ENCODE measurements around the gene ODF2. TPM values are rescaled to one million over a fixed set of nuclear protein-coding genes. Genes with fewer than 3 reads are reported as not detected.
A peak's percentile ranks its signal among the peaks of the same experiment; 100 is the strongest.

Gene ODF2
- total and polyA plus RNA-seq, 2 of the 13 experiments (the other 11 are each of a cell fraction or from before 2014, with no cell fraction given), result 9.8 to 31.3 TPM

DNA sequence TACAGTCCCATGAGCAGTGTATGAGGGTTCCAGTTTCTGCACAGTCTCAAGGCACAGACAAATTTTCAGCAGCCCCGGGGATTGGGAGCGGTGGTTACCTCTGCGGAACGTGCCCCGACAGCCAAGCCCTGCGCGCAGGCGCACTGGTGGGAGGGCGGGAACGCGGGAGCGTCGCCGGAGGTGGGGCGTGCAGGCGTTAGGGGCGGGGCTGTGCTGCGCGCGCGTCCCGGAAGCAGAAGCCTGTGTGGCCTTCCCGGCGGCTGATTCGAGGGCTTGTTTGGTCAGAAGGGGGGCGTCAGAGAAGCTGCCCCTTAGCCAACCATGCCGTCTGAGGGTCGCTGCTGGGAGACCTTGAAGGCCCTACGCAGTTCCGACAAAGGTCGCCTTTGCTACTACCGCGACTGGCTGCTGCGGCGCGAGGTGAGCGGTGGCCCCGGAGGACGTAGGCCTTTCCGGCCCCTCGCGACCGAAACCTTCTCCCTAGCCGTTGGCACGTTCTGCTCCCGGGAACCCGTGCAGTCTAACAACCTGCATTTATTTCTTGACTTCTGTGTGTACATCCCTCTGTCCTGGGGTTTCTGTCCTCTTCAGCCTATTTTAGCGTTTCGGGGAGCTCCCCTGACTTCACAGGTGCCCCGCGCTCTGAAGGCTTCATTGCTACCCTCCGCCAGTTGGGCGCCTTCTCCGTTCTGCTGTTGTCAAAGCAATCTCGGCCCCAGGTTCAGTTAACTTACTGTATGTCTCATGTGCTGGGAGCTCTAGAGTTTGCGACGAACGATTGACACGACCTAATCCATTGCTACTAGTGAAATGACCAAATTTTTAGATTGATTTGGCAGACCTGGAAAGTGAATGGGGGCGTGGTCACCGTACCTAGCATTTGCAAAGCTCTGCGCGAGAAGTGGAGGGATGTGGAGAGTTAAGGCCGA, 48.9 kb downstream of the ODF2 start, which contains the start of gene GLE1 (continued):
- TF ChIP-seq REXO4 (CRISPR knock-in tag; IDR thresholded peaks at IDR 0.05; ENCODE audit: borderline replicate concordance) (0 out of 2 replicates have a peak, but pooled peaks have one; percentile 42), IKZF4 (CRISPR knock-in tag; IDR thresholded peaks at IDR 0.05; ENCODE audit: borderline replicate concordance, low read depth, not compliant biosample characterization) (no peak), POLR2AphosphoS2 (IDR thresholded peaks at IDR 0.05; ENCODE audit: low read depth, low read length) (no peak), CCDC6 (CRISPR knock-in tag; IDR thresholded peaks at IDR 0.05) (peak; percentile 56; the same call in 1 of the 2 replicates), ZSCAN31 (CRISPR knock-in tag; IDR thresholded peaks at IDR 0.05; ENCODE audit: low read depth) (peak; percentile 93; the same call in 1 of the 2 replicates), KMT2A (CRISPR knock-in tag; IDR thresholded peaks at IDR 0.05) (peak; percentile 84), GLI4 (CRISPR knock-in tag; IDR thresholded peaks at IDR 0.05; ENCODE audit: borderline replicate concordance) (peak; percentile 29; the same call in 1 of the 2 replicates), FOXC1 (CRISPR knock-in tag; IDR thresholded peaks at IDR 0.05; ENCODE audit: borderline replicate concordance) (peak; percentile 83; the same call in 1 of the 2 replicates), ZNF737 (CRISPR knock-in tag; IDR thresholded peaks at IDR 0.05; ENCODE audit: borderline replicate concordance) (no peak), ATF5 (CRISPR knock-in tag; IDR thresholded peaks at IDR 0.05; ENCODE audit: low read depth) (no peak), ZEB1 (IDR thresholded peaks at IDR 0.05; ENCODE audit: insufficient replicate concordance, low read depth) (no peak), ZNF460 (CRISPR knock-in tag; IDR thresholded peaks at IDR 0.05; ENCODE audit: borderline replicate concordance) (no peak), SOX13 (IDR thresholded peaks at IDR 0.05) (no peak; the same call in 1 of the 2 replicates), SOX13 (CRISPR knock-in tag; conservative IDR thresholded peaks at IDR 0.05 in 1 of 2, IDR thresholded peaks at IDR 0.05 in 1 of 2) (peak in 1 of 2 experiments; percentile 42; a peak in 2 of 4 replicates), ZNF562 (CRISPR knock-in tag; IDR thresholded peaks at IDR 0.05; ENCODE audit: borderline replicate concordance) (no peak), POLR2A (IDR thresholded peaks at IDR 0.05; ENCODE audit: insufficient read depth in 1 of 2, low read depth in 2 of 2, low read length in 2 of 2) (peak; percentile 72 to 94), RXRB (CRISPR knock-in tag; IDR thresholded peaks at IDR 0.05; ENCODE audit: borderline replicate concordance) (0 out of 2 replicates have a peak, but pooled peaks have one; percentile 24), FOXJ3 (CRISPR knock-in tag; IDR thresholded peaks at IDR 0.05; ENCODE audit: borderline replicate concordance) (peak; percentile 70), CREB1 (IDR thresholded peaks at IDR 0.05) (peak; percentile 14; the same call in 1 of the 2 replicates), CREB1 (CRISPR knock-in tag; IDR thresholded peaks at IDR 0.05) (no peak), ZNF326 (CRISPR knock-in tag; IDR thresholded peaks at IDR 0.05; ENCODE audit: borderline replicate concordance) (no peak), ZNF296 (CRISPR knock-in tag; conservative IDR thresholded peaks at IDR 0.05) (no peak), ZNF468 (CRISPR knock-in tag; IDR thresholded peaks at IDR 0.05) (no peak), TCF7L2 (IDR thresholded peaks at IDR 0.05; ENCODE audit: low read depth, low read length) (no peak)
- TF ChIP-seq, protein P1, sequence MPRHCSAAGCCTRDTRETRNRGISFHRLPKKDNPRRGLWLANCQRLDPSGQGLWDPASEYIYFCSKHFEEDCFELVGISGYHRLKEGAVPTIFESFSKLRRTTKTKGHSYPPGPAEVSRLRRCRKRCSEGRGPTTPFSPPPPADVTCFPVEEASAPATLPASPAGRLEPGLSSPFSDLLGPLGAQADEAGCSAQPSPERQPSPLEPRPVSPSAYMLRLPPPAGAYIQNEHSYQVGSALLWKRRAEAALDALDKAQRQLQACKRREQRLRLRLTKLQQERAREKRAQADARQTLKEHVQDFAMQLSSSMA (CRISPR knock-in tag; IDR thresholded peaks at IDR 0.05), result 0 out of 2 replicates have a peak, but pooled peaks have one; percentile 17
- TF ChIP-seq, protein P2, sequence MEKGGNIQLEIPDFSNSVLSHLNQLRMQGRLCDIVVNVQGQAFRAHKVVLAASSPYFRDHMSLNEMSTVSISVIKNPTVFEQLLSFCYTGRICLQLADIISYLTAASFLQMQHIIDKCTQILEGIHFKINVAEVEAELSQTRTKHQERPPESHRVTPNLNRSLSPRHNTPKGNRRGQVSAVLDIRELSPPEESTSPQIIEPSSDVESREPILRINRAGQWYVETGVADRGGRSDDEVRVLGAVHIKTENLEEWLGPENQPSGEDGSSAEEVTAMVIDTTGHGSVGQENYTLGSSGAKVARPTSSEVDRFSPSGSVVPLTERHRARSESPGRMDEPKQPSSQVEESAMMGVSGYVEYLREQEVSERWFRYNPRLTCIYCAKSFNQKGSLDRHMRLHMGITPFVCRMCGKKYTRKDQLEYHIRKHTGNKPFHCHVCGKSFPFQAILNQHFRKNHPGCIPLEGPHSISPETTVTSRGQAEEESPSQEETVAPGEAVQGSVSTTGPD (CRISPR knock-in tag; IDR thresholded peaks at IDR 0.05), result no peak

Measured in HepG2 (cell line).